ENCODE measurements around the gene TMEM92.
A peak's percentile ranks its signal among the peaks of the same experiment; 100 is the strongest.

Gene TMEM92

DNA sequence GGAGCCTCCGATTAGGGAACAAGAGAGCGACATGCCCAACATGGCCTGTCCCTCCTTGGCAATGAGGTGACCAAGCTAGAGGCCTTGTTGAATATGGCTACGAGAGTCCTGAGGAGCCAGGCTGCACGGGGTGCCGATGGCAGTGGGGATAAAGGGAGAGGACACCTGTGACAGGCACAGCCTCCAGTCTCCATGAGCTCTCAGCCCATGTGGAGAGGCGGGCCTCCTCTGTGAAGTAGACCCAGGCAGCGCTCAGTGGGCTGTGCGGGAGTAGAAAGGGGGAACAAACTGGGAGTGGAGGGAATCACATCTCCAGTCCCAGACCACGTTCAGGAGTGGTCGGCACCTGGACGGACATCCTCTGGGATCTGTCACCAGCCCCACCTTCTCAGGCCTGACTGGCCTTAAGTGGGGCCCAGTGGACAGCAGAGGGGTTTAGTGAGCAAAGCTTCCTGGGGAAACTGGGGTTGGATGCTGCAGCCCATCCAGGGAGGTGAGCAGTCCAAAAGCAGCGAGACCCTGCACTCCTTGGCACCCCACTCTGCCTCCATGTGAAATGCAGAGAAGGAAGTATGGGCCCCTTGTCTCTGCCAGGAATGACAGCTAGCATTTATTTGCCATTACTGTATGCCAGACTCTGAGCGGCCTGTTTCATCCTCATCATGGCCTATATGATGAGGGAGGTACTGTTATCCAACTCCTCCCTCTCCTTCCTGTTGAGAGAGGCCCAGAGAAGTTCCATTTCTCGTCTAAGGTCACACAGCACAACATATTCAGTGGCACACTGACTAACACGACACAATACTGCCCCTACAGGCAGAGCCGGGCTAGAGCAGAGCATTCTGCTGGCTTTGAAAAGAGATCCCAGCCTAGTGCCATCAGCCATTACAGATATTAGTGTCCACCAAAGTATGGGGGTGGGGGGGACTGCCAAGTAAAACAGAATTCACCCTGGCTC, 4.5 kb upstream of the TMEM92 start:
- TF ChIP-seq, protein P1, sequence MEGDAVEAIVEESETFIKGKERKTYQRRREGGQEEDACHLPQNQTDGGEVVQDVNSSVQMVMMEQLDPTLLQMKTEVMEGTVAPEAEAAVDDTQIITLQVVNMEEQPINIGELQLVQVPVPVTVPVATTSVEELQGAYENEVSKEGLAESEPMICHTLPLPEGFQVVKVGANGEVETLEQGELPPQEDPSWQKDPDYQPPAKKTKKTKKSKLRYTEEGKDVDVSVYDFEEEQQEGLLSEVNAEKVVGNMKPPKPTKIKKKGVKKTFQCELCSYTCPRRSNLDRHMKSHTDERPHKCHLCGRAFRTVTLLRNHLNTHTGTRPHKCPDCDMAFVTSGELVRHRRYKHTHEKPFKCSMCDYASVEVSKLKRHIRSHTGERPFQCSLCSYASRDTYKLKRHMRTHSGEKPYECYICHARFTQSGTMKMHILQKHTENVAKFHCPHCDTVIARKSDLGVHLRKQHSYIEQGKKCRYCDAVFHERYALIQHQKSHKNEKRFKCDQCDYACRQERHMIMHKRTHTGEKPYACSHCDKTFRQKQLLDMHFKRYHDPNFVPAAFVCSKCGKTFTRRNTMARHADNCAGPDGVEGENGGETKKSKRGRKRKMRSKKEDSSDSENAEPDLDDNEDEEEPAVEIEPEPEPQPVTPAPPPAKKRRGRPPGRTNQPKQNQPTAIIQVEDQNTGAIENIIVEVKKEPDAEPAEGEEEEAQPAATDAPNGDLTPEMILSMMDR (IDR thresholded peaks at IDR 0.05): peak; percentile 76

DNA sequence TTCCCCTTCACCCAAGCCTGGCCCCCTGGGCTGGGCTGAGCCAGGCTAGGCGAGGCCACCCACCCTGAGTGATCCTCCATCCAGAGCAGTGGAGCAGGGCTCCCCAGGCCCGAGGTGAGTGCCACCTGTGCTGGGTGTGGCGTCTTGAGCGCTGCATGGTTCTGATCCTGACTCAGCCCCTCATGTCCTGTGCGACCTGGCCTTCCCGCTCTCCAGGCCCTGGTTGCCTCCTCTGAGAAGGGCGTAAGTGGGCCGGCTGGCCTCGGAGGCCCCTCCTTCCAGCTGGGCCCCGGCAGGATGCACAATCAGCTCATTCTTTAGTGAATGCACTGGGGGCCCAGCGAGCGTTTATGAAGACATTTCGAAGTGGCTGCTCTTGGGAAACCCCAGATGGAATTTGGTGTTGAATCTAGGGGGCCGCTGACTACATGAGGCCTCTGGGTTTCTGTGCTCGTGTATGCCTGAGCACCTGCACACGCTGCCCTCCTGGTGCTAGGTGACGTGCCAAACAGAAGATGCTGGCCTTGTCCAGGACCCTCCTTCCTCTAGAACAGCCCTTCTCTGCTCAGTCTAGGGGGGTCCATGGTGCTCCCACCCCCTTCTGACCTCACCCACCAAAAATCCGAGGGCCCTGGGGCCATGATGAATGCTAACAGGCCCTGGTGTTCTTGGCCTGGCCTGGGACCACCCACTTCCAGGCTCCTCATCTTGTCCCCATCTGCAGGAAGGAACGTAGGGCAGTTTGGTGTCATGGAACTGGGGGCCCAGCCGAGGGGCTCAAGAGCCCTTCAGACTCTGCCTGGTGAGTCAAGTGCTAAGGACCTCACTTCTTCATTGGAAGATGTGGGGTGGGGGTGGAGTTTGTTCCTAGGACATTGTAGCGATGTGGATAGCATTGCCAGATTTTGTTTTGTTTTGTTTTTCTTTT, 3.6 kb upstream of the TMEM92 start:
- TF ChIP-seq, protein P1 (IDR thresholded peaks at IDR 0.05): peak; percentile 17; the same call in 1 of the 2 replicates

DNA sequence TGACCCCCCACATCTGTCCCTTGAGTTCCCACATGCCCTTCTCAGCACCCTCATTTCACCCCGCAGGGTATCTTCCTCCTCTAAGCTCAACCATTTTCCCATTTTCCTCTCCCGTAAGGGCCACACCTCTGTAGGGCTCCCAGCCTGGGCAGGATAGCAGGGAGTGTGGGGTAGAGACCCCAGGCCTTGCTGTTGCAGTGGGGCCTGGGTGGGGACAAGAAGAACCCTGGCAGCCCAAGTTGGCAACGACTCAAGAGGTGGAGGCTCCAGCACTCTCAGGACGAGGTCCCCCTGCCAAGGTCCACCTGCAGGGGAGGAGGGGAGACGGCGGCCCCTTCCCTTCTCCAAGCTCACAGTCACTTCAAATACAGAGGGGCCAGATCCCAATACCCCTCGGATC, 2.0 kb upstream of the TMEM92 start:
- TF ChIP-seq, protein P1 (IDR thresholded peaks at IDR 0.05): no peak

DNA sequence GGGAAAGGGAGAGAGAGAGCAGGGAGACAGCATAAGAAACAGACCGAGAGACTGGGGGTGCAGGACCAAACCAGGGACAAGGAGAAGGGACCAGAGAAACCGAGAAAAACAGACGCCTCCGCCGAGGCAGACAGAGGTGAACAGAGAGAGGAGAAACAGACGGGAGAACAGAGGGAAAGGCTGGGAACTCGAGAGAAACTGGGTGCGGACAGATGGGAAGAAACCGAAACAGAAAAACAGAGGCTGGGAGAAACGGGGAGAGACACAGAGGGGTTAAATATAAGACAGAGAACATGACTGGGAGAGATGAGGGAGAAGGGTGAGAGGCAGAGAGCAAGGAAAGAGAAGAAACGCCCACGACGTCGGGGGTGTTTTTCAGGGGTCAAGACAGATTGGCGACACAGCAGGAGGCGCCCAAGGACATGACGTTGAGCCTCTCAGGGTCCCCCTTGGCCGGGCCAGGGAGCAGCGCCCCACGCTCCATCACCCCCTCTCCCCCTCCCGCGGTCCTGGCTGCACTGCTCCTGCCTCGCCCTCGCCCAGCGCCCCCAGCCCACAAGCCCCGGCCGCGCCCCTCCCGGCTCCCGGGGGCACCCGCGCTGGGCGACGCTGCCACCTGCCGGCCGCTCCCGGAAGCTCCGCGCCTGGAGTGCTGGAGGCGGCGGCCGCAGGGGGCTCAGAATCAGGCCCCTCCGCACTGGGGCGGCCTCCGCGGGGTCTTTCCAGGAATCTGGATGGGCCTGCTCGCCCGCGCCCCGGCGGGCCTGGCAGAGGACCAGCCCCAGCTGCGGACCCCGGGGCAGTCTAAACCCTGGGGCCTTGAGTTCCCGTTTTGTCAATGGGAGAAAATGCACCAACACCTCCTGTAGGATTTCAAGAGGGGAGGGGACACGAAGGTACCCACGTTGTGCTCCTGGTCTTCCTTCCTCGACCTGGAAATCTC, 1.3 kb upstream of the TMEM92 start:
- TF ChIP-seq, protein P1 (IDR thresholded peaks at IDR 0.05): peak; percentile 97

DNA sequence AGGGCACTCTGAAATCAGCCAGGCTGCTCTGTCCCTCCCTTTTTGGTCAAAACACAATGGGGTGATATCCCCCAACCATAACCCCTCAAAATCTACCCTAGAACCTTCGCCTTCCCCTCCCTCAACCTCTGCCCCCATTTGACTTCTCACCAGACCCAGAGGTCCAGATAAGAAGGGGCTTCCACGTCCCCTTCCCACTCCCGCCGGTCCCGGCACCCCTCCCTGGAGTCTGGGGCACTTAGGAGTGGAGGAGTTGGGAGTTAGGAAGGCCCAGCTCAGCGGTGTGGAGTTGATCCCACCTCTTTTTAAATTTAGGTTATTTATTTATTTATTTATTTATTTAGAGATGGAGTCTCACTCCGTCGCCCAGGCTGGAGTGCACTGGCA, 619 bp upstream of the TMEM92 start:
- TF ChIP-seq, protein P1 (IDR thresholded peaks at IDR 0.05): no peak

DNA sequence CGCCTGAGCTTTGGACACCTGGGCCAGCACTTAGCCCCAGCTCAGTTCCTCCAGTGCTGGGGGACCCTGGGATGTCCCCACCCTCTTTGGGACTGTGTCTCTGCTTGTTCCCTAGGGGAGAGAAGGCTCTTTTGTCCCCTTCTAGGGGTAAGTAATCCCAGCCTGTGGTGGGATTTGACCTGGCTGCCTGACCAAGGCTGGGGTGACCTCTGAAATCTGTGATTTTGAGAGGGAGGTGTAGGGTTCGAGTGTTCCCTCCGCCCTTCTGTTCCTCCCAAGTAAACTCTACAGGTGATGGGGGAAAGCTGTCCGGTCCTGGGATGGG, 593 bp downstream of the TMEM92 start:
- TF ChIP-seq, protein P1 (IDR thresholded peaks at IDR 0.05): no peak

DNA sequence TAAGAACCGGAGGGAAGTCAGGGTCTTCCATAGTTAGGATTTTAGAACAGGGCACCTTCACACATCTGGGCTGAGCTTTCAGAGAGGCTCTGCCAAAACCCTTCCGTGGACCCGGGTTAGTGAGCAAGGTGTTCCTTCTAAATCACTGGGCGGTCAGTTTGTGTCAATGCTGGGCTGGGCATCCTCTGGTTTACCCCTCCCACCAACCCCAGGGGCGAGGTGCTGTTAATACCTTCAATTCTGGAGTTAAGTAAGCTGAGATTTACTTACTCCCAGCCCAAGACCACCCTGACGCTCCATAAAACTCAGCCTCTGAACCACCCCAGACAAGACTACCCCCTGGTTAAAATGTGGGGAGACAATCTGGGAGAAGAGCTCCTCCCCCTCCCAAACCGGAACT, 1.0 kb downstream of the TMEM92 start:
- TF ChIP-seq, protein P1 (IDR thresholded peaks at IDR 0.05): no peak

Measured in LNCAP (cell line).